ENCODE measurements around the gene SPNS3. TPM values are rescaled to one million over a fixed set of nuclear protein-coding genes. Genes with fewer than 3 reads are reported as not detected.
A peak's percentile ranks its signal among the peaks of the same experiment; 100 is the strongest.

The SPNS3 gene
- total and polyA plus RNA-seq, 8 donors, result 0.55 to 1.1 (median 1.0) TPM; not detected in 1

- Histone ChIP-seq H3K27me3 (no peaks in the 10 kb centered on the region), H3K27ac (peak overlapping the region; percentile 60 to 70), H3K36me3 (no peaks in the 10 kb centered on the region), H3K4me1 (peaks cover 12 to 93% of the 10 kb centered on the region in 2 donors), H3K9me3 (no peaks in the 10 kb centered on the region), H3K4me3 (no peak overlapping the region)
- intact Hi-C loops (cut with DNase I), result no loop called here
- ATAC-seq (peak; percentile 85), DNase-seq (peak in 2 of 4 donors; percentile 72 to 88)
- no peak for TF ChIP-seq CTCF (IDR thresholded peaks at IDR 0.05)
Measured at GRCh38 chr17:4514206-4514605, 80.5 kb downstream of the SPNS3 start.

- H3K27ac ChIP-seq, result peak overlapping the region; percentile 60 to 70
- DNase-seq, result peak in 1 of 4 donors; percentile 27
Measured at GRCh38 chr17:4514779-4515178, 81.0 kb downstream of the SPNS3 start.

GRCh38 chr17:4515501-4515900, 81.8 kb downstream of the SPNS3 start:
- Histone ChIP-seq H3K9me3 (no peaks in the 10 kb centered on the region), H3K27me3 (no peaks in the 10 kb centered on the region), H3K4me1 (peaks cover 18 to 93% of the 10 kb centered on the region in 2 donors), H3K27ac (peak overlapping the region; percentile 60 to 70), H3K4me3 (no peak overlapping the region), H3K36me3 (no peaks in the 10 kb centered on the region)
- ATAC-seq (peak; percentile 35), DNase-seq (peak in 1 of 4 donors; percentile 73)
- TF ChIP-seq CTCF (IDR thresholded peaks at IDR 0.05), result no peak
- intact Hi-C loops (cut with DNase I), result no loop called here

More at GRCh38 chr17:4514779-4515178, 81.0 kb downstream of the SPNS3 start:
- no peak for TF ChIP-seq CTCF (IDR thresholded peaks at IDR 0.05)
- Histone ChIP-seq H3K36me3 (no peaks in the 10 kb centered on the region), H3K4me3 (no peak overlapping the region), H3K27me3 (no peaks in the 10 kb centered on the region), H3K9me3 (no peaks in the 10 kb centered on the region), H3K4me1 (peaks cover 16 to 93% of the 10 kb centered on the region in 2 donors)
- intact Hi-C loops (cut with DNase I), result no loop called here
- ATAC-seq, result no peak

GRCh38 chr17:4516735-4517134, 83.0 kb downstream of the SPNS3 start:
- Histone ChIP-seq H3K9me3 (no peaks in the 10 kb centered on the region), H3K27ac (peak overlapping the region; percentile 19 to 70), H3K36me3 (no peaks in the 10 kb centered on the region), H3K4me3 (no peak overlapping the region), H3K27me3 (no peaks in the 10 kb centered on the region), H3K4me1 (peaks cover 18 to 84% of the 10 kb centered on the region in 2 donors)
- peak in 2 of 4 donors; percentile 74 to 88 for DNase-seq
- intact Hi-C loops (cut with DNase I), result no loop called here
- ATAC-seq, result no peak
- no peak for TF ChIP-seq CTCF (IDR thresholded peaks at IDR 0.05)

- no peak for ATAC-seq
- TF ChIP-seq CTCF (IDR thresholded peaks at IDR 0.05), result no peak
- intact Hi-C loops (cut with DNase I), result no loop called here
- H3K36me3 ChIP-seq, result no peaks in the 10 kb centered on the region
- H3K4me3 ChIP-seq, result no peak overlapping the region
- no peak for DNase-seq
- peaks cover 16 to 83% of the 10 kb centered on the region in 2 donors for H3K4me1 ChIP-seq
- H3K9me3 ChIP-seq, result no peaks in the 10 kb centered on the region
- H3K27ac ChIP-seq, result peak overlapping the region; percentile 71 to 83
- no peaks in the 10 kb centered on the region for H3K27me3 ChIP-seq
Measured at GRCh38 chr17:4518901-4519300, 85.2 kb downstream of the SPNS3 start.

Data from left lung (tissue), 10 donors.